ENCODE data around the gene GIPC3. TPM values are rescaled to one million over a fixed set of nuclear protein-coding genes. Genes with fewer than 3 reads are reported as not detected.

The GIPC3 gene
- total and polyA plus RNA-seq, 2 of the 8 experiments (the other 6 are each of a cell fraction or from before 2014, with no cell fraction given) = 1.0 to 1.2 TPM

DNA sequence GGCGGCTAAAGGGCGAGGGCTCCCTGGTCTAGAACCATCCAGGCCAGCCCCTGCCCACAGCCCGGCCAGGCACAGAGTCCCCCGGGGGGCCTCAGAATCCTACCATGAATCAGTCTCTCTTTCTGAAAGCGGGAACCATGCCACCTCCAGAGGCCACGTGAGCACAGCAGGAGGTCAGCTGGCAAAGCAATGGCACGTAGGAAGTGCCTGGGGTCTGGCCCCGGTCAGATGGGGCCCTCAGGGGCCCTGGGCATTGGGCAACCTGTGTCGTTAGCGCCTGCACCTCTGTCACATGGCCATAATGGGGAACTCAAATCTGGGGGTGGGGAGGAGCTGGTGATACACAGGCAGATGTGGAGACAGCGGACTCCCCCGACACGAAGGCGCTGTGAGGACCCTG lies 36.7 kb upstream of the GIPC3 start:
- H3K9me3 ChIP-seq (ENCODE audit: insufficient read depth in 2 of 2, low read depth in 1 of 2, low read length in 1 of 2) = no peaks in the 10 kb centered on the region
- no peak overlapping the region for H4K5ac ChIP-seq (ENCODE audit: insufficient read length, low read depth, low read length)
- DNase-seq (ENCODE audit: low read depth in 1 of 2, low spot score in 2 of 2) (no peak), FAIRE-seq (no peak)
- no peaks in the 10 kb centered on the region for H3K23me2 ChIP-seq (ENCODE audit: low read depth, low read length)
- no peaks in the 10 kb centered on the region for H3K79me2 ChIP-seq (ENCODE audit: control insufficient read depth in 1 of 2, insufficient read depth in 2 of 2, low read length in 2 of 2)
- no peak overlapping the region for H2BK5ac ChIP-seq (ENCODE audit: low read depth, low read length)
- H2BK20ac ChIP-seq (ENCODE audit: low read length) = no peak overlapping the region
- H2BK12ac ChIP-seq (ENCODE audit: low read depth, low read length) = no peak overlapping the region
- no peak overlapping the region for H3K4ac ChIP-seq (replicated peaks; ENCODE audit: insufficient read length, low read depth, low read length)
- no peak overlapping the region for H3K18ac ChIP-seq (ENCODE audit: extremely low read depth, low read length)
- H4K8ac ChIP-seq (ENCODE audit: extremely low read depth, insufficient read depth, low read length) = no peak overlapping the region
- no peak overlapping the region for H2BK15ac ChIP-seq (ENCODE audit: low read length)
- H3K27ac ChIP-seq (ENCODE audit: low read depth, low read length) = no peak overlapping the region
- H3K4me1 ChIP-seq (replicated peaks in 1 of 4; ENCODE audit: control insufficient read depth in 3 of 4, insufficient read depth in 4 of 4, low read length in 3 of 4) = no peaks in the 10 kb centered on the region
- no peak overlapping the region for H2AK5ac ChIP-seq (ENCODE audit: low read depth, low read length)
- peaks cover 8 to 29% of the 10 kb centered on the region in 2 experiments for H4K20me1 ChIP-seq (replicated peaks in 1 of 2; ENCODE audit: control insufficient read depth in 1 of 2, insufficient read depth in 2 of 2, low read length in 2 of 2)
- CTCF ChIA-PET (ENCODE audit: partially characterized antibody) = interaction anchor here (0.9 to 7.5 kb wide), 9 partner anchors 9 to 38 kb away, joined by 3 to 66 read pairs (median 4); partner anchors contain the start of genes MFSD12 and TEKTIP1
- no peak overlapping the region for H3K4me3 ChIP-seq (ENCODE audit: extremely low read depth in 1 of 4, insufficient read depth in 2 of 4, low read depth in 3 of 4, low read length in 4 of 4)
- no peak overlapping the region for H3K14ac ChIP-seq (ENCODE audit: insufficient read length)
- H3K9ac ChIP-seq (replicated peaks in 1 of 4; ENCODE audit: extremely low read depth in 1 of 4, low read depth in 3 of 4, low read length in 3 of 4) = no peak overlapping the region
- H3K36me3 ChIP-seq (ENCODE audit: control insufficient read depth in 2 of 4, insufficient read depth in 4 of 4, low read length in 3 of 4) = peaks cover 0 to 5% (median 1%) of the 10 kb centered on the region in 4 experiments; a peak in 2 of 8 replicates
- no peak for TF ChIP-seq KDM4A (IDR thresholded peaks at IDR 0.05; ENCODE audit: low read depth, low read length, severe bottlenecking)
- no peak for TF ChIP-seq SAP30 (IDR thresholded peaks at IDR 0.05; ENCODE audit: insufficient read depth, insufficient replicate concordance, low read length)
- no peak for TF ChIP-seq EZH2 (IDR thresholded peaks at IDR 0.05; ENCODE audit: low read depth, low read length, severe bottlenecking)
- TF ChIP-seq, protein P1, sequence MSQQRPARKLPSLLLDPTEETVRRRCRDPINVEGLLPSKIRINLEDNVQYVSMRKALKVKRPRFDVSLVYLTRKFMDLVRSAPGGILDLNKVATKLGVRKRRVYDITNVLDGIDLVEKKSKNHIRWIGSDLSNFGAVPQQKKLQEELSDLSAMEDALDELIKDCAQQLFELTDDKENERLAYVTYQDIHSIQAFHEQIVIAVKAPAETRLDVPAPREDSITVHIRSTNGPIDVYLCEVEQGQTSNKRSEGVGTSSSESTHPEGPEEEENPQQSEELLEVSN (IDR thresholded peaks at IDR 0.05) = 0 out of 2 replicates have a peak, but pooled peaks have one; percentile 31
- POLR2A ChIA-PET (ENCODE audit: partially characterized antibody) = interaction anchor here (0.8 to 2.3 kb wide), 7 partner anchors 9 to 47 kb away, joined by 3 to 11 read pairs (median 4); partner anchors contain the start of gene MFSD12
- H2BK120ac ChIP-seq (replicated peaks; ENCODE audit: low read depth, low read length) = no peak overlapping the region
- no peak overlapping the region for H2AFZ ChIP-seq (ENCODE audit: low read length)
- no peak overlapping the region for H3K4me2 ChIP-seq (ENCODE audit: insufficient read depth in 1 of 2, low read depth in 2 of 2, low read length in 2 of 2)
- H3K79me1 ChIP-seq (ENCODE audit: low read depth, low read length) = peaks cover 2% of the 10 kb centered on the region; the same call in 1 of the 2 replicates
- H3K56ac ChIP-seq (replicated peaks; ENCODE audit: insufficient read length, low read depth, low read length) = no peak overlapping the region
- no peak overlapping the region for H3K23ac ChIP-seq (ENCODE audit: insufficient read length)
- WGBS, 2 experiments (ENCODE audit: extremely low coverage in 1 of 2, insufficient coverage in 1 of 2, insufficient read length in 1 of 2, insufficient replicate concordance in 2 of 2, low coverage in 1 of 2, low lambda C conversion rate in 2 of 2, missing lambda C conversion rate in 1 of 2) = 84% methylated on average over 14 of the region's 14 CpGs; no CpG with 5 or more reads in 1 of the 2 experiments
- no peaks in the 10 kb centered on the region for H3K27me3 ChIP-seq (replicated peaks in 1 of 4; ENCODE audit: control insufficient read depth in 3 of 4, extremely low read depth in 1 of 4, insufficient read depth in 3 of 4, low read length in 3 of 4)
- H4K91ac ChIP-seq (replicated peaks; ENCODE audit: insufficient read length, low read length) = no peak overlapping the region
